Uterus (tissue), 4 donors: ENCODE measurements around the gene SWSAP1. TPM values are rescaled to one million over a fixed set of nuclear protein-coding genes. Genes with fewer than 3 reads are reported as not detected.
"Not testable (repeated sequence)": the region's sequence is repeated elsewhere in the genome, so short reads cannot be mapped to it uniquely, and the experiment has no call there.

Experiments used
- DNase-seq, 2 donors: peaks; one replicate each; pipeline ENCODE4 v3.0.0-alpha.2; 2019 to 2020
- H3K27ac ChIP-seq, 2 donors: fragments of 200-600 bp; sonication (generic); 1 replicate in 1 of 2; 2 replicates in 1 of 2; pipeline ENCODE4 v1.5.1; 2016 to 2018
- H3K27me3 ChIP-seq, 2 donors: fragments of 200-600 bp; sonication (generic); one replicate each; pipeline ENCODE4 v1.5.1; 2018 to 2019; ENCODE audit warnings: control low read depth in 1 of 2
- H3K36me3 ChIP-seq, 2 donors: fragments of 200-600 bp; sonication (generic); one replicate each; pipeline ENCODE4 v1.5.1; 2019; ENCODE audit warnings: control low read depth in 1 of 2
- H3K4me1 ChIP-seq, 2 donors: fragments of 200-600 bp; sonication (generic); one replicate each; pipeline ENCODE4 v1.5.1; 2018 to 2019; ENCODE audit warnings: control low read depth in 1 of 2
- H3K4me3 ChIP-seq, 2 donors: fragments of 200-600 bp; sonication (generic); 1 replicate in 1 of 2; 2 replicates in 1 of 2; pipeline ENCODE4 v1.5.1; 2018 to 2019; ENCODE audit warnings: mild to moderate bottlenecking in 1 of 2
- H3K9me3 ChIP-seq, 2 donors: fragments of 200-600 bp; sonication (generic); one replicate each; pipeline ENCODE4 v1.5.1; 2019; ENCODE audit warnings: control low read depth in 1 of 2
- POLR2A ChIP-seq, 2 donors: fragments of 450-650 bp; IDR thresholded peaks; one replicate each; pipeline ENCODE4 v1.6.1; 2016; ENCODE audit warnings: antibody characterized with exemption in 2 of 2, mild to moderate bottlenecking in 1 of 2, moderate library complexity in 1 of 2
- intact Hi-C: fragments of 100-400 bp; cut with DNase I; formaldehyde crosslinking; loops from one replicate; pipeline ENCODE4 v1.15.1; 2023; ENCODE audit warnings: low total_unique reads
- total RNA-seq, 4 donors: library from RNA; depleted of rRNA in 3 of 4; stranded (reverse); fragments of >200 nt in 3 of 4; gene quantifications; one replicate each; pipeline versions ENCODE4 v1.1.0 to v1.2.4, GENCODE V29; 2014 to 2023
- TF ChIP-seq, protein P1 (sequence below), 4 experiments: fragments of 200-600 bp in 2 of 4; fragments of 450-650 bp in 2 of 4; sonication (generic) in 2 of 4; IDR thresholded peaks; one replicate each; pipeline ENCODE4 v1.5.1; 2016 to 2019; ENCODE audit warnings: antibody characterized with exemption in 4 of 4, mild to moderate bottlenecking in 2 of 4, moderate library complexity in 1 of 4
- donor health status: DM: yes; HTN: yes; CAD: no.

The SWSAP1 gene
- total RNA-seq, 4 donors from 2014 or later = 0.48 to 3.5 (median 0.68) TPM

DNA sequence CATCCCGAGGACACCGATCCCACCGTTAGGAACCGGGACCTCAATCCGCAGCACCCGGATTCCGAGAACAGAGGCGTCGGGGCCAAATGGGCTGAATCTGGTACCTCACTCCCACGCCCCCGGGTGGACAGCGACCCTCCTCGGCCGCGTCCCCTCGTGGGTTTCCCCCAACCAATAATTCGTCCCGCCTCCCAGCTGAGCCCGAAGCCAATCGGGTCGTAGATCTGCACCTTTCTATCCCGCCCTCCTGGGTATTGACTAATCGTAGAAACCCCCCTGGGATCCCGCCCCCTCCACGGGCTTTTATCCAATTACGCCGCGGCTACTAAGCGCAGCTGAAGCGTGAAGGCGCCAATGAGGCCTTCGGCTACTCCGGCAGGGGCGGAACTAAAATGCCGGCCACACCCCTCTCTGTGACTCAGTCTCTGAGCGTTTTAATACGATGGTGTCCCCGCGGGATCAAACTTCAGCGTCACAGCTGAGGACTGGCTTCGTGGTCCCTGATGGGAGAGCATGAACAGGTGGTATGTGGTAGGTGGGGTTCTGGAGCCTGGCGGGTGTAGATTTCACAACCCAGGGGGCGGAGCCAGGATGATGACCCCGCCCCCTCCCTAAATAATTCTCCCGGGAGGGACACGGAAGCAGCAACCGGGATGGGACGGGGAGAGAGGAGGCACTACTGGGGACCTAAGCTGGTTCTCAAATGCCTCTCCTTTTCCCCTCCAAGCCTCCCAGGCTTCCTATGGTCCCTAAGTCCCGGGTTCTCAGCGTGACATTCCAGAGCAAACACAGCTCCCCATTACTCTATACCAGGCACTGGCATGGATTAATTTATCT lies 28.1 kb upstream of the SWSAP1 start, which contains the start of the genes CCDC159 and TMEM205:
Gene CCDC159, plus strand, starts transcription at position 416 of the 837 bp plus-strand sequence. Its CDS starts 88 bp downstream, at position 504.
Gene TMEM205, minus strand, starts transcription at position 165 of the 837 bp plus-strand sequence. CDS start 649 bp downstream, outside the sequence.
- no peaks in the 10 kb centered on the region for H3K27me3 ChIP-seq
- H3K4me3 ChIP-seq = peak within 1 kb of the TSS; percentile 68 to 94
- H3K27ac ChIP-seq = peak within 1 kb of the TSS; percentile 86 to 94
- H3K36me3 ChIP-seq = no peaks in the 10 kb centered on the region
- intact Hi-C loops = no loop called here
- H3K9me3 ChIP-seq = no peaks in the 10 kb centered on the region
- peak; percentile 100 for DNase-seq
- peaks cover 0 to 9% of the 10 kb centered on the region in 2 donors for H3K4me1 ChIP-seq
- TF ChIP-seq, protein P1, sequence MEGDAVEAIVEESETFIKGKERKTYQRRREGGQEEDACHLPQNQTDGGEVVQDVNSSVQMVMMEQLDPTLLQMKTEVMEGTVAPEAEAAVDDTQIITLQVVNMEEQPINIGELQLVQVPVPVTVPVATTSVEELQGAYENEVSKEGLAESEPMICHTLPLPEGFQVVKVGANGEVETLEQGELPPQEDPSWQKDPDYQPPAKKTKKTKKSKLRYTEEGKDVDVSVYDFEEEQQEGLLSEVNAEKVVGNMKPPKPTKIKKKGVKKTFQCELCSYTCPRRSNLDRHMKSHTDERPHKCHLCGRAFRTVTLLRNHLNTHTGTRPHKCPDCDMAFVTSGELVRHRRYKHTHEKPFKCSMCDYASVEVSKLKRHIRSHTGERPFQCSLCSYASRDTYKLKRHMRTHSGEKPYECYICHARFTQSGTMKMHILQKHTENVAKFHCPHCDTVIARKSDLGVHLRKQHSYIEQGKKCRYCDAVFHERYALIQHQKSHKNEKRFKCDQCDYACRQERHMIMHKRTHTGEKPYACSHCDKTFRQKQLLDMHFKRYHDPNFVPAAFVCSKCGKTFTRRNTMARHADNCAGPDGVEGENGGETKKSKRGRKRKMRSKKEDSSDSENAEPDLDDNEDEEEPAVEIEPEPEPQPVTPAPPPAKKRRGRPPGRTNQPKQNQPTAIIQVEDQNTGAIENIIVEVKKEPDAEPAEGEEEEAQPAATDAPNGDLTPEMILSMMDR (IDR thresholded peaks at IDR 0.05) = peak in 3 of 4 experiments; percentile 17 to 29 (median 17)
- peak; percentile 72 to 74 for TF ChIP-seq POLR2A (IDR thresholded peaks at IDR 0.05)

DNA sequence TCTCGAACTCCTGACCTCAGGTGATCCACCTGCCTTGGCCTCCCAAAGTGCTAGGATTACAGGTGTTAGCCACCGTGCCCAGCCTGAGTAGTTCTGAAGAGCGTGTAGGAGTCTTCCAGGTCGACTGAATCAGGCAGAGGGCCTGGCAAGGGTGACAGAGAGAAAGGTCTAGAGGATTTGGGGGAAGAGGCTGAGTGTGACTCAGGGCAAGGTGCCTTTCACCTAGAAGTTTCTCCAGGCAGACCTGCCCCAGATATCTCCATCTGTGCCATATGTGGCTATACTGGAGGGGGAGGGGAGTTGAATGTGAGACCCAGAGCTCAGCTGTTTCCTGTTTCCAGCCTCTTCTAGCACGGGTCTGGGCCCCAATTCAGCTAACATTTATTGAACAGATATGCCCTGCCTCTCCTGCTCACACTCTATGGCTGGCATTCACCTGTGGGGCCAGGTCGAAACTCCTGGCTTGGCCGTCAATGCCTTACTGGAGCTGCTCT lies 26.9 kb upstream of the SWSAP1 start:
- H3K9me3 ChIP-seq = no peaks in the 10 kb centered on the region
- peak overlapping the region; percentile 86 to 94 for H3K27ac ChIP-seq

DNA sequence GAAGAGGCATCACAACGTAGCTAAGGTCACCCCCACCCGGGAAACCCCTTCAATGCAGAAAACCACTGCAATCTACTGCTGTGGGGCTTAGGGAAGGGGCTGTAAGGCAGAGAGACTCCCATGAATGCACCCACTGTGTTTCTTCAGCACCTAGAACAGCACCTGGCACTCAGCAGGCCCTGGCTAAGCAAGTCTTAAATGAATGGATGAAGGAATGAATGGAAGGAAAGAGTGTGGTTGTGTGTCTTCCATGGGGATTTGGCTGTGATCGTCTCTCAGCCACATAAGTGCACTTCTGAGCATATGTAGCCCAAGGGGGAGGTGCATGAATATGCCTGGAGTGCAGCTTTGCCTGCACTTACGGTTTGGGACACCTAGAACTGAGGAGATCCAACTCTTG lies 25.3 kb upstream of the SWSAP1 start:
- Histone ChIP-seq H3K9me3 (no peaks in the 10 kb centered on the region), H3K27ac (no peak overlapping the region), H3K27me3 (no peaks in the 10 kb centered on the region), H3K36me3 (no peaks in the 10 kb centered on the region), H3K4me1 (peaks cover 0 to 9% of the 10 kb centered on the region in 2 donors), H3K4me3 (no peak overlapping the region)
- TF ChIP-seq POLR2A (IDR thresholded peaks at IDR 0.05) = no peak
- TF ChIP-seq, protein P1 (IDR thresholded peaks at IDR 0.05) = no peak
- intact Hi-C loops = no loop called here
- DNase-seq = no peak

More for the DNA sequence above, 26.9 kb upstream of the SWSAP1 start:
- intact Hi-C loops = no loop called here
- TF ChIP-seq, protein P1 (IDR thresholded peaks at IDR 0.05) = no peak
- TF ChIP-seq POLR2A (IDR thresholded peaks at IDR 0.05) = no peak
- H3K27me3 ChIP-seq = no peaks in the 10 kb centered on the region
- no peak overlapping the region for H3K4me3 ChIP-seq
- H3K4me1 ChIP-seq = peaks cover 0 to 9% of the 10 kb centered on the region in 2 donors
- DNase-seq = no peak
- no peaks in the 10 kb centered on the region for H3K36me3 ChIP-seq

DNA sequence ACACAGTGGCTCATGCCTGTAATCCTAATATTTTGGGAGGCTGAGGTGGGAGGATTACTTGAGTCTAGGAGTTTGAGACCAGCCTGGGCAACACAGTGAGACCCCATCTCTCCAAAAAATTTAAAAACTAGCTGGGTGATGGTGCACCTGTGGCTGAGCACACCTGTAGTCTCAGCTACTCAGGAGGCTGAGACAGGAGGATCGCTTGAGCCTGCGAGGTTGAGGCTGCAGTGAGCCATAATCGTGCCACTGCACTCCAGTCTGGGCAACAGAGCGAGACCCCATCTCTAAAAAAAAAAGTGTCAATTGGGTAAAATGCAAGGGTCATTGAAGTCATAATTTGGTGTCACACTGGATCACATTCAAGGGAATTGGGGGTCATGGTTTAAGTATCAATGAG lies 20.4 kb upstream of the SWSAP1 start:
- H3K4me3 ChIP-seq, H3K9me3 ChIP-seq, H3K36me3 ChIP-seq, H3K27me3 ChIP-seq, DNase-seq, H3K27ac ChIP-seq, H3K4me1 ChIP-seq: not testable (repeated sequence)
- intact Hi-C loops = loop anchor here (10.0 kb wide), 1 partner anchor 59 kb away; the partner anchor contains the start of gene TSPAN16

DNA sequence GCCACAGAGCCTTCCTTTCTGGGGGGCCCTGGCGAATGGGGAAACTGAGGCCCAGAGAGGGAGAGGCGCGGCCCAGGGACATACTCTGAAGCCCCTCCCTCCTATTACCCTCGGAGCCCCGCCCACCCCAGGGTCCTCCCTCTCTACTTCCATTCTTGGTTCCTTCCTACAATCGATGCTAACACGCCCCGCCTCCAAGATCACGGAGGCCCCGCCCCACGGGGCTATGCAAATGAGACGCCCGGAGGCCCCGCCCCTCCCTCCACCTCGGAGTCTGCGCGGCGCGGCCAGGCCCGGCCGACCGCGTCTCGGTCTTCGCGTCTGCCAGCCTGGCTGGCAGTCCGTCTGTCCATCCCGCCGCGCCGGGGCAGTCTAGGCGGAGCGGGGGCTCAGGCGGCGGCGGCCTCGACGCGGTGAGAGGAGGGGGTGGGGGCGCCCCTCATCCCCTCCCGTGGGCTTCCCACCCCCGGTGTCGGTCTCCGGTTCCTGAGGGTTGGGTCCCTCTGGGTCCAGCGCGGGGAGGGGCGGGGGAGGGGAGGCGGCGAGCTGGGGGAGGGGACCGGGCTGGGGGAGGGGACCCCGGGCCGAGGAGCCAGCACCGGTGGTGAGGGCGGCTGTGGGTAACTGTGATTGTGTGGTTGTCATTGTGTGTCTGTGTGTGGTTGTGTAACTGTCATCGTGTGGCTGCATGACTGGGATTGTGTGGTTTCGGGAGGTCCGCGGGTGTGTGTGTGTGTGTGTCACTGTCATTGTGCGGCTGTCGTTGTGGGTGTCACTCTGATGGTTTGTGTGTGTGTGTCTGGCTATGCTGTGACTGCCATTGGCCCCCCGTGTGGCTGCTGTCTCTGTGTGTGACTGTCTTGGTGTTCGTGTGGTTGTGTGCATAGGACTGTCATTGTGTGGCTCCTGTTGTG lies 19.0 kb upstream of the SWSAP1 start, which contains the start of gene PLPPR2:
Gene PLPPR2, plus strand, starts transcription at position 273 of the 914 bp plus-strand sequence. CDS start 2,242 bp downstream, outside the sequence.
- Histone ChIP-seq H3K4me3 (peak within 1 kb of the TSS; percentile 77 to 84), H3K4me1 (no peaks in the 10 kb centered on the region), H3K36me3 (no peaks in the 10 kb centered on the region), H3K9me3 (no peaks in the 10 kb centered on the region), H3K27me3 (no peaks in the 10 kb centered on the region), H3K27ac (peak within 1 kb of the TSS; percentile 72 to 88)
- TF ChIP-seq POLR2A (IDR thresholded peaks at IDR 0.05) = peak; percentile 70 to 78
- TF ChIP-seq, protein P1 (IDR thresholded peaks at IDR 0.05) = no peak
- DNase-seq = peak; percentile 96 to 97
- intact Hi-C loops = loop anchor here (10.0 kb wide), 1 partner anchor 61 kb away; the partner anchor contains the start of gene TSPAN16
